CD4-positive, alpha-beta T cell treated with Interleukin-15 for 4 hours (primary cell): ENCODE results near the gene ARHGEF2.
A peak's percentile ranks its signal among the peaks of the same experiment; 100 is the strongest.

ENCODE experiments used
- DNase-seq: peaks from one replicate; pipeline ENCODE4 v3.0.0-alpha.2; 2020; ENCODE audit warnings: low spot score

Gene ARHGEF2

GRCh38 chr1:155971910-155972809 is 6.2 kb downstream of the ARHGEF2 start:
- no peak for DNase-seq

GRCh38 chr1:155970531-155971167 is 7.7 kb downstream of the ARHGEF2 start:
- peak; percentile 30 for DNase-seq

- DNase-seq, result no peak
Observed at GRCh38 chr1:155969377-155969791, 9.0 kb downstream of the ARHGEF2 start.

- no peak for DNase-seq
Observed at GRCh38 chr1:155968670-155969069, 9.7 kb downstream of the ARHGEF2 start.

- DNase-seq, result no peak
Observed at GRCh38 chr1:155968051-155968400, 10.3 kb downstream of the ARHGEF2 start.

- DNase-seq, result no peak
Observed at GRCh38 chr1:155967341-155968050, 10.9 kb downstream of the ARHGEF2 start.

GRCh38 chr1:155966750-155967149 is 11.6 kb downstream of the ARHGEF2 start:
- DNase-seq, result no peak

- DNase-seq, result no peak
Observed at GRCh38 chr1:155966135-155966534, 12.2 kb downstream of the ARHGEF2 start.

GRCh38 chr1:155964193-155964592 is 14.2 kb downstream of the ARHGEF2 start:
- DNase-seq, result no peak

GRCh38 chr1:155962599-155963211 is 15.6 kb downstream of the ARHGEF2 start:
- DNase-seq, result no peak

GRCh38 chr1:155961937-155962336 is 16.4 kb downstream of the ARHGEF2 start:
- peak; percentile 38 for DNase-seq

- no peak for DNase-seq
Observed at GRCh38 chr1:155960081-155960745, 18.1 kb downstream of the ARHGEF2 start.

- DNase-seq, result no peak
Observed at GRCh38 chr1:155957411-155957915, 20.9 kb downstream of the ARHGEF2 start.

- DNase-seq, result no peak
Observed at GRCh38 chr1:155954645-155955044, 23.7 kb downstream of the ARHGEF2 start.

GRCh38 chr1:155952505-155952890 is 25.8 kb downstream of the ARHGEF2 start:
- DNase-seq, result no peak

GRCh38 chr1:155951753-155952504 is 26.4 kb downstream of the ARHGEF2 start:
- no peak for DNase-seq

GRCh38 chr1:155950829-155951228 is 27.5 kb downstream of the ARHGEF2 start:
- DNase-seq, result no peak

- DNase-seq, result no peak
Observed at GRCh38 chr1:155947741-155948140, 30.6 kb downstream of the ARHGEF2 start.

- no peak for DNase-seq
Observed at GRCh38 chr1:155947292-155947691, 31.1 kb downstream of the ARHGEF2 start.

GRCh38 chr1:155946633-155947219 is 31.6 kb downstream of the ARHGEF2 start:
- DNase-seq, result no peak

- DNase-seq, result no peak
Observed at GRCh38 chr1:155944444-155944799, 33.9 kb downstream of the ARHGEF2 start.
